Measurements from ENCODE around the gene MTSS2. TPM values are rescaled to one million over a fixed set of nuclear protein-coding genes. Genes with fewer than 3 reads are reported as not detected.
A peak's percentile ranks its signal among the peaks of the same experiment; 100 is the strongest.

MTSS2 gene
- total and polyA plus RNA-seq, 2 of the 8 experiments (the other 6 are each of a cell fraction or from before 2014, with no cell fraction given), result 23.3 to 36.7 TPM

DNA sequence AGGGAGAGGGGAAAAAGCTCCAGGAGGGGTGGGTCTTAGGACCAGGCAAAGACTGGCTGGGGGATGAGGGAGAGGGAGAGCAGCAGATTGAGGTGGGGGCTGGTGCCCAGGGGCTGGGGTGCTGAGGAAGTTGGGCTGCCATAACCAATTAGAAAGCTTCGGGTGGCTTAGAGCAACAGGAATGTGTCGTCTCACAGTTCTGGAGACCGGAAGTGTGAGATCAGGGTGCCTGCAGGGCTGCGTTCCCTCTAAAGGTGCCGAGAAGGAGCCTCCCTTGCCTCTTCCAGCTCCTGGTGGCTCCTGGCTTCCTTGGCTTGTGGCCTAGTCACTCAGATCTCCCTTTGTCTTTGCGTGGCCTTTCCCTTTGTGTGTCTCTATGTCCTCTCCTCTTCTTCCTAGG lies 37.2 kb downstream of the MTSS2 start:
- H2BK20ac ChIP-seq (ENCODE audit: low read length), result no peak overlapping the region
- WGBS, 2 experiments (ENCODE audit: extremely low coverage in 1 of 2, insufficient coverage in 1 of 2, insufficient read length in 1 of 2, insufficient replicate concordance in 2 of 2, low coverage in 1 of 2, low lambda C conversion rate in 2 of 2, missing lambda C conversion rate in 1 of 2), result 93% methylated on average over 6 of the region's 6 CpGs; no CpG with 5 or more reads in 1 of the 2 experiments
- CTCF ChIA-PET (ENCODE audit: partially characterized antibody), result interaction anchor here (0.6 to 1.7 kb wide), 5 partner anchors 38 to 396 kb away, joined by 3 to 5 read pairs (median 3); no protein-coding TSS in a partner anchor
- TF ChIP-seq, protein P1, sequence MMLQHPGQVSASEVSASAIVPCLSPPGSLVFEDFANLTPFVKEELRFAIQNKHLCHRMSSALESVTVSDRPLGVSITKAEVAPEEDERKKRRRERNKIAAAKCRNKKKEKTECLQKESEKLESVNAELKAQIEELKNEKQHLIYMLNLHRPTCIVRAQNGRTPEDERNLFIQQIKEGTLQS (IDR thresholded peaks at IDR 0.05; ENCODE audit: insufficient read depth, low read depth, low read length), result no peak
- TF ChIP-seq ASH2L (IDR thresholded peaks at IDR 0.05; ENCODE audit: low read length), result no peak
- TF ChIP-seq POLR2AphosphoS5 (IDR thresholded peaks at IDR 0.05; ENCODE audit: low read depth, low read length), result no peak
- no peak for TF ChIP-seq TEAD4 (IDR thresholded peaks at IDR 0.05; ENCODE audit: low read depth, low read length)
- TF ChIP-seq CTBP2 (IDR thresholded peaks at IDR 0.05; ENCODE audit: borderline replicate concordance, insufficient read depth, insufficient read length, low read length), result no peak
- no peak for TF ChIP-seq NRF1 (IDR thresholded peaks at IDR 0.05; ENCODE audit: low read depth, low read length)
- TF ChIP-seq EP300 (IDR thresholded peaks at IDR 0.05; ENCODE audit: borderline replicate concordance in 1 of 2, low read depth in 2 of 2, low read length in 2 of 2), result no peak
- no peak for TF ChIP-seq SRF (IDR thresholded peaks at IDR 0.05; ENCODE audit: low read depth, low read length)
- no peak for TF ChIP-seq MAFK (IDR thresholded peaks at IDR 0.05; ENCODE audit: low read depth, low read length)
- no peak for TF ChIP-seq SAP30 (IDR thresholded peaks at IDR 0.05; ENCODE audit: insufficient read depth, insufficient replicate concordance, low read length)
- no peak for TF ChIP-seq CEBPB (IDR thresholded peaks at IDR 0.05; ENCODE audit: low read depth, low read length)
- no peak for TF ChIP-seq TAF1 (IDR thresholded peaks at IDR 0.05; ENCODE audit: low read depth, low read length)
- TF ChIP-seq TBP (IDR thresholded peaks at IDR 0.05; ENCODE audit: low read depth, low read length), result no peak
- no peak for TF ChIP-seq SIRT6 (IDR thresholded peaks at IDR 0.05; ENCODE audit: low read length)

More for the DNA sequence above, 37.2 kb downstream of the MTSS2 start:
- Histone ChIP-seq H4K8ac (ENCODE audit: extremely low read depth, insufficient read depth, low read length) (no peak overlapping the region), H3K4ac (replicated peaks; ENCODE audit: insufficient read length, low read depth, low read length) (no peak overlapping the region), H2BK12ac (ENCODE audit: low read depth, low read length) (0 out of 2 replicates have a peak overlapping the region, but pooled peaks have one; percentile 17), H3K27ac (ENCODE audit: low read depth, low read length) (no peak overlapping the region), H3K79me2 (ENCODE audit: control insufficient read depth in 1 of 2, insufficient read depth in 2 of 2, low read length in 2 of 2) (no peaks in the 10 kb centered on the region), H2BK120ac (replicated peaks; ENCODE audit: low read depth, low read length) (no peak overlapping the region), H3K9me3 (ENCODE audit: insufficient read depth in 2 of 2, low read depth in 1 of 2, low read length in 1 of 2) (no peaks in the 10 kb centered on the region; a peak in 1 of 4 replicates), H3K23me2 (ENCODE audit: low read depth, low read length) (no peaks in the 10 kb centered on the region; the same call in 1 of the 2 replicates), H3K4me1 (replicated peaks in 1 of 4; ENCODE audit: control insufficient read depth in 3 of 4, insufficient read depth in 4 of 4, low read length in 3 of 4) (peaks cover 0 to 3% (median 0%) of the 10 kb centered on the region in 4 experiments; a peak in 1 of 7 replicates), H4K5ac (ENCODE audit: insufficient read length, low read depth, low read length) (no peak overlapping the region), H3K56ac (replicated peaks; ENCODE audit: insufficient read length, low read depth, low read length) (no peak overlapping the region), H3K23ac (ENCODE audit: insufficient read length) (no peak overlapping the region), H3K36me3 (ENCODE audit: control insufficient read depth in 2 of 4, insufficient read depth in 4 of 4, low read length in 3 of 4) (no peaks in the 10 kb centered on the region), H3K4me2 (ENCODE audit: insufficient read depth in 1 of 2, low read depth in 2 of 2, low read length in 2 of 2) (no peak overlapping the region), H3K18ac (ENCODE audit: extremely low read depth, low read length) (no peak overlapping the region), H2AK5ac (ENCODE audit: low read depth, low read length) (no peak overlapping the region), H2BK15ac (ENCODE audit: low read length) (no peak overlapping the region), H3K27me3 (replicated peaks in 1 of 4; ENCODE audit: control insufficient read depth in 3 of 4, extremely low read depth in 1 of 4, insufficient read depth in 3 of 4, low read length in 3 of 4) (no peaks in the 10 kb centered on the region), H2BK5ac (ENCODE audit: low read depth, low read length) (no peak overlapping the region), H3K9ac (replicated peaks in 1 of 4; ENCODE audit: extremely low read depth in 1 of 4, low read depth in 3 of 4, low read length in 3 of 4) (no peak overlapping the region), H3K14ac (ENCODE audit: insufficient read length) (no peak overlapping the region), H3K79me1 (ENCODE audit: low read depth, low read length) (no peaks in the 10 kb centered on the region), H2AFZ (ENCODE audit: low read length) (no peak overlapping the region), H4K20me1 (replicated peaks in 1 of 2; ENCODE audit: control insufficient read depth in 1 of 2, insufficient read depth in 2 of 2, low read length in 2 of 2) (no peaks in the 10 kb centered on the region), H4K91ac (replicated peaks; ENCODE audit: insufficient read length, low read length) (no peak overlapping the region), H3K4me3 (ENCODE audit: extremely low read depth in 1 of 4, insufficient read depth in 2 of 4, low read depth in 3 of 4, low read length in 4 of 4) (no peak overlapping the region)
- no peak for DNase-seq (ENCODE audit: low read depth in 1 of 2, low spot score in 2 of 2)
- no peak for FAIRE-seq
- POLR2A ChIA-PET (ENCODE audit: partially characterized antibody), result interaction anchor here (0.6 to 1.3 kb wide), 4 partner anchors 8 to 38 kb away, joined by 3 to 4 read pairs (median 3); no protein-coding TSS in a partner anchor

Data from H1 (cell line).